GM12878 (cell line): ENCODE measurements around the gene PATZ1. TPM values are rescaled to one million over a fixed set of nuclear protein-coding genes. Genes with fewer than 3 reads are reported as not detected.
A peak's percentile ranks its signal among the peaks of the same experiment; 100 is the strongest.

Source experiments
- ATAC-seq: fragments of 200-7000 bp; cut with Tn5 transposase; 3 replicates; pipeline ENCODE4 v1.9.1; 2020; ENCODE audit warnings: mild to moderate bottlenecking, moderate library complexity
- BruUV-seq: library from RNA; stranded (reverse); fragments of 400-500 nt; replicated peaks from 2 replicates; lab custom pipeline; 2021; lab: Mats Ljungman, UMichigan
- CTCF ChIA-PET: fragments of 300-600 bp; sonication (Branson Sonifier 250); formaldehyde crosslinking; extraction: SDS; loops from one replicate; lab custom pipeline; 2021; ENCODE audit warnings: inconsistent platforms; lab: Yijun Ruan, JAX
- POLR2A ChIA-PET: fragments of 350-600 bp; formaldehyde crosslinking; extraction: SDS; loops from one replicate; lab custom pipeline; 2021; ENCODE audit warnings: inconsistent platforms; lab: Charles Lee
- RAD21 ChIA-PET: fragments of 300-600 bp; sonication (Branson Sonifier 250); formaldehyde crosslinking; loops from one replicate; lab custom pipeline; 2023; ENCODE audit warnings: antibody characterized with exemption; ENCODE audit not compliant: unreplicated experiment; lab: Charles Lee
- SMC1A ChIA-PET: fragments of 300-600 bp; sonication (Branson Sonifier 250); formaldehyde crosslinking; loops from one replicate; lab custom pipeline; 2023; ENCODE audit not compliant: unreplicated experiment, uncharacterized antibody; lab: Charles Lee
- DNase-seq: peaks from one replicate; pipeline ENCODE4 v3.0.0-alpha.2; 2011; ENCODE audit warnings: low read depth, low spot score
- FAIRE-seq: peaks from 3 replicates; lab custom pipeline; 2011; peaks lifted over from hg19 to GRCh38; lab: Jason Lieb, UNC
- H2AFZ ChIP-seq: 2 replicates; pipeline ENCODE4 v1.6.0; 2011; ENCODE audit warnings: low read depth, low read length, control low read depth; ENCODE audit not compliant: control insufficient read depth
- H3K27ac ChIP-seq: 2 replicates; pipeline ENCODE4 v1.5.1; 2011; ENCODE audit warnings: control low read depth; ENCODE audit not compliant: control insufficient read depth, insufficient read depth
- H3K27me3 ChIP-seq, 2 experiments: replicated peaks in 1 of 2; 2 replicates each; pipeline versions ENCODE4 v1.6.0 to v1.6.1; 2011; ENCODE audit warnings: low read length in 1 of 2; ENCODE audit not compliant: control insufficient read depth in 2 of 2, insufficient read depth in 2 of 2
- H3K36me3 ChIP-seq, 2 experiments: 2 replicates each; pipeline ENCODE4 v1.5.1; 2011; ENCODE audit warnings: low read length in 1 of 2; ENCODE audit not compliant: control insufficient read depth in 2 of 2, insufficient read depth in 2 of 2
- H3K4me1 ChIP-seq: 2 replicates; pipeline ENCODE4 v1.6.1; 2011; ENCODE audit warnings: mild to moderate bottlenecking, low read length, moderate library complexity, mixed read lengths; ENCODE audit not compliant: control insufficient read depth, insufficient read depth
- H3K4me2 ChIP-seq: 2 replicates; pipeline ENCODE4 v1.6.0; 2011; ENCODE audit warnings: control low read depth; ENCODE audit not compliant: control insufficient read depth, insufficient read depth
- H3K4me3 ChIP-seq: fragments of 200-600 bp; sonication (generic); 2 replicates; pipeline ENCODE4 v1.5.1; 2016
- H3K79me2 ChIP-seq: 2 replicates; pipeline ENCODE4 v1.6.0; 2011; ENCODE audit warnings: low read length; ENCODE audit not compliant: control insufficient read depth, insufficient read depth
- H3K9ac ChIP-seq: 2 replicates; pipeline ENCODE4 v1.8.0; 2011; ENCODE audit warnings: low read length, control low read depth, mixed read lengths; ENCODE audit not compliant: control insufficient read depth, insufficient read depth
- H3K9me3 ChIP-seq: replicated peaks from 3 replicates; pipeline ENCODE4 v1.5.1; 2011; ENCODE audit warnings: mild to moderate bottlenecking, low read length; ENCODE audit not compliant: control insufficient read depth, insufficient read depth
- H4K20me1 ChIP-seq: 2 replicates; pipeline ENCODE4 v1.6.0; 2011; ENCODE audit not compliant: control insufficient read depth, insufficient read depth
- BMI1 ChIP-seq: fragments of 450-650 bp; IDR thresholded peaks from 2 replicates; pipeline ENCODE4 v1.6.1; 2016; ENCODE audit warnings: mild to moderate bottlenecking, moderate library complexity, borderline replicate concordance
- HDAC6 ChIP-seq: fragments of 200-600 bp; sonication (generic); IDR thresholded peaks from one replicate; pipeline ENCODE4 v1.8.0; 2017; ENCODE audit warnings: antibody characterized with exemption; ENCODE audit not compliant: unreplicated experiment
- NR2C2 ChIP-seq: IDR thresholded peaks from 2 replicates; pipeline ENCODE4 v1.6.1; 2011; ENCODE audit warnings: borderline replicate concordance, low read depth; ENCODE audit not compliant: control insufficient read depth, insufficient read length
- SIN3A ChIP-seq: IDR thresholded peaks from 2 replicates; pipeline ENCODE4 v1.6.1; 2012; ENCODE audit warnings: low read depth, low read length, improper control_type of control experiment
- SP1 ChIP-seq: IDR thresholded peaks from one replicate; pipeline ENCODE4 v1.6.1; 2011; ENCODE audit warnings: low read depth, low read length
- WGBS: methylation state at CpG from one replicate; pipeline ENCODE4 v1.1.6; 2016; ENCODE audit warnings: low lambda C conversion rate; ENCODE audit not compliant: insufficient replicate concordance, insufficient coverage; ENCODE audit errors: missing lambda C conversion rate; 5-methylcytosine and 5-hydroxymethylcytosine counted together
- in situ Hi-C: fragments of 300-500 bp; cut with MboI; formaldehyde crosslinking; loops from 9 replicates; pipeline ENCODE4 v1.14.3; 2018; ENCODE audit warnings: mixed read lengths
- intact Hi-C: fragments of 100-400 bp; cut with micrococcal nuclease; formaldehyde crosslinking; loops from one replicate; pipeline ENCODE4 v1.14.2; 2022; ENCODE audit not compliant: unreplicated experiment
- polyA plus RNA-seq, 11 experiments: library from polyadenylated mRNA; depleted of rRNA in 4 of 11; unstranded in 6 of 11; stranded (reverse) in 5 of 11; fragments of >200 nt; fragmentation: Nextera tagmentation in 4 of 11; fragmentation: Illumina TruSeq in 1 of 11; extraction: Ambion mirVana in 4 of 11; extraction: Trizol in 1 of 11; gene quantifications; 1 replicate in 1 of 11; 2 replicates in 10 of 11; pipeline versions ENCODE4 v1.2.1 to v1.2.3, GENCODE V29; 2011 to 2016; ENCODE audit warnings: inconsistent platforms in 2 of 11, missing spikeins in 2 of 11, low read depth in 1 of 11
- total RNA-seq, 4 experiments: library from RNA; depleted of rRNA in 3 of 4; stranded (reverse); fragments of >200 nt in 3 of 4; fragmentation: Illumina TruSeq in 1 of 4; extraction: Trizol in 1 of 4; gene quantifications; 2 replicates each; pipeline versions ENCODE4 v1.2.1 to v1.2.3, GENCODE V29; 2013 to 2021
- TF ChIP-seq, protein P1 (sequence below): IDR thresholded peaks from 2 replicates; pipeline ENCODE4 v1.6.1; 2011; ENCODE audit warnings: mild to moderate bottlenecking, low read depth, low read length, moderate library complexity; ENCODE audit not compliant: insufficient replicate concordance
- TF ChIP-seq, protein P2 (sequence below): fragments of 450-650 bp; formaldehyde crosslinking; IDR thresholded peaks from 2 replicates; pipeline ENCODE4 v1.4.0; 2022; ENCODE audit warnings: mild to moderate bottlenecking, moderate library complexity
- TF ChIP-seq, protein P3 (sequence below): fragments of 450-650 bp; IDR thresholded peaks from 2 replicates; pipeline ENCODE4 v1.6.1; 2017; ENCODE audit warnings: mild to moderate bottlenecking, moderate library complexity

The PATZ1 gene
- total and polyA plus RNA-seq, 10 of the 15 experiments (the other 5 are each of a cell fraction or from before 2014, with no cell fraction given): 3.6 to 32.7 (median 13.9) TPM

DNA sequence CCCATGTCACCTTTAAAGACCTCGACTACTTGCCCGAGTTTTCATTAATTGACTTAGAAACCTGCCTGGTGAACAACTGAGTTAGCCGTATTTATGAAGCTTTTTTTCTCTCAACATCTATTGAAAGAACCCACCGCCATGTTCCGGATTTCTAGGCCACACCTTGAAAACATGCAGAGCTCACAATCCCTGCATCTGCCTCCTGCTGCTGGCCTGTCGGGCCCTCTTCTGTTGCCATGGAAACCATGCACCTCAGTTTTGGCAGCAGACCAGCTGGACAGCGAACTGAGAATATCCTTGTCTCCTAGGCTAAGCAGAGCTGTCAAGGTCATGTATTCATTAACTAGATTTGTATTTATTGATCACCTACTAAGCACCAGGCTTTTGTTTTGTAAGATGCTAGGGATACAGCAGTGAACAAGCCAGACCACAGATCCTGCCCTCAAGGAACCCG is 4.3 kb upstream of the PATZ1 start:
- in situ Hi-C loops (loop anchor here (5.0 kb wide), 1 partner anchor 287 kb away; no protein-coding TSS in a partner anchor), intact Hi-C loops (no loop called here)
- ChIA-PET POLR2A (interaction anchor here (1.3 kb wide), 1 partner anchor 10 kb away, joined by 3 read pairs; no protein-coding TSS in a partner anchor), CTCF (no interaction called here), RAD21 (no interaction called here), SMC1A (no interaction called here)
- Histone ChIP-seq H3K9me3 (no peaks in the 10 kb centered on the region), H3K9ac (no peak overlapping the region), H3K79me2 (peaks cover 3% of the 10 kb centered on the region), H3K4me2 (no peak overlapping the region), H3K4me1 (peaks cover 3% of the 10 kb centered on the region), H3K27me3 (no peaks in the 10 kb centered on the region), H3K4me3 (no peak overlapping the region), H3K27ac (no peak overlapping the region), H2AFZ (no peak overlapping the region), H3K36me3 (no peaks in the 10 kb centered on the region), H4K20me1 (no peaks in the 10 kb centered on the region; the same call in 1 of the 2 replicates)
- BruUV-seq: no TSS peak
- FAIRE-seq (no peak), DNase-seq (no peak), ATAC-seq (no peak)
- TF ChIP-seq, protein P1, sequence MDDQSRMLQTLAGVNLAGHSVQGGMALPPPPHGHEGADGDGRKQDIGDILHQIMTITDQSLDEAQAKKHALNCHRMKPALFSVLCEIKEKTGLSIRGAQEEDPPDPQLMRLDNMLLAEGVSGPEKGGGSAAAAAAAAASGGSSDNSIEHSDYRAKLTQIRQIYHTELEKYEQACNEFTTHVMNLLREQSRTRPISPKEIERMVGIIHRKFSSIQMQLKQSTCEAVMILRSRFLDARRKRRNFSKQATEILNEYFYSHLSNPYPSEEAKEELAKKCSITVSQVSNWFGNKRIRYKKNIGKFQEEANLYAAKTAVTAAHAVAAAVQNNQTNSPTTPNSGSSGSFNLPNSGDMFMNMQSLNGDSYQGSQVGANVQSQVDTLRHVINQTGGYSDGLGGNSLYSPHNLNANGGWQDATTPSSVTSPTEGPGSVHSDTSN: no peak
- peak; percentile 86 for TF ChIP-seq BMI1
- WGBS: 70% methylated on average over 8 of the region's 8 CpGs

DNA sequence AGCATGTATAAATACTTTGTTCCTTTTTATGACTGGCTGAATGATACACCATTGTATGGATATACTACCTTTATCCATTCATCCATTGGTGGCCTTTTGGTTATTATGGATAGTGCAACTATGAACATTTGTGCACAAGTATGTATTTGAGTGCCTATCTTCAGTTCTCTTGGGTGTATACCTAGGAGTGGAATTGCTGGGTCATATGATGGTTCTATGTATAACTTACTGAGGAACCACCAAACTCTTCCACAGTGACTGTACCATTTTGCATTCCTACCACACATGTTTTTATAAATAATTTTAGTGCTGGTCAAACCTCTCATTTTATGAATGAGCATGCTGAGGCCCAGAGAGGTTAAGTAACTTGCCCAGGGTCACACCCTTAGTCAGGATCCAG is 3.8 kb upstream of the PATZ1 start:
- intact Hi-C loops: loop anchor here (5.0 kb wide), 2 partner anchors 47 to 402 kb away; partner anchors contain the start of genes DEPDC5, DRG1 and PRR14L
- ChIA-PET POLR2A (interaction anchor here (1.3 kb wide), 1 partner anchor 11 kb away, joined by 3 read pairs; no protein-coding TSS in a partner anchor), RAD21 (no interaction called here), SMC1A (no interaction called here), CTCF (no interaction called here)
- ATAC-seq (no peak), FAIRE-seq (no peak), DNase-seq (no peak)
- no peaks in the 10 kb centered on the region; the same call in 1 of the 2 replicates for H4K20me1 ChIP-seq
- H3K4me1 ChIP-seq: peaks cover 3% of the 10 kb centered on the region
- H3K27ac ChIP-seq: no peak overlapping the region
- BruUV-seq: no TSS peak
- no peak overlapping the region for H3K4me2 ChIP-seq
- H3K9me3 ChIP-seq: no peaks in the 10 kb centered on the region
- no peak overlapping the region for H3K4me3 ChIP-seq
- no peak overlapping the region for H2AFZ ChIP-seq
- in situ Hi-C loops: loop anchor here (5.0 kb wide), 2 partner anchors 47 to 287 kb away; partner anchors contain the start of gene DRG1
- H3K9ac ChIP-seq: no peak overlapping the region
- peaks cover 8% of the 10 kb centered on the region for H3K79me2 ChIP-seq
- no peaks in the 10 kb centered on the region for H3K27me3 ChIP-seq
- H3K36me3 ChIP-seq: no peaks in the 10 kb centered on the region
- TF ChIP-seq SP1 (no peak), HDAC6 (no peak), NR2C2 (no peak), SIN3A (no peak)
- TF ChIP-seq, protein P2, sequence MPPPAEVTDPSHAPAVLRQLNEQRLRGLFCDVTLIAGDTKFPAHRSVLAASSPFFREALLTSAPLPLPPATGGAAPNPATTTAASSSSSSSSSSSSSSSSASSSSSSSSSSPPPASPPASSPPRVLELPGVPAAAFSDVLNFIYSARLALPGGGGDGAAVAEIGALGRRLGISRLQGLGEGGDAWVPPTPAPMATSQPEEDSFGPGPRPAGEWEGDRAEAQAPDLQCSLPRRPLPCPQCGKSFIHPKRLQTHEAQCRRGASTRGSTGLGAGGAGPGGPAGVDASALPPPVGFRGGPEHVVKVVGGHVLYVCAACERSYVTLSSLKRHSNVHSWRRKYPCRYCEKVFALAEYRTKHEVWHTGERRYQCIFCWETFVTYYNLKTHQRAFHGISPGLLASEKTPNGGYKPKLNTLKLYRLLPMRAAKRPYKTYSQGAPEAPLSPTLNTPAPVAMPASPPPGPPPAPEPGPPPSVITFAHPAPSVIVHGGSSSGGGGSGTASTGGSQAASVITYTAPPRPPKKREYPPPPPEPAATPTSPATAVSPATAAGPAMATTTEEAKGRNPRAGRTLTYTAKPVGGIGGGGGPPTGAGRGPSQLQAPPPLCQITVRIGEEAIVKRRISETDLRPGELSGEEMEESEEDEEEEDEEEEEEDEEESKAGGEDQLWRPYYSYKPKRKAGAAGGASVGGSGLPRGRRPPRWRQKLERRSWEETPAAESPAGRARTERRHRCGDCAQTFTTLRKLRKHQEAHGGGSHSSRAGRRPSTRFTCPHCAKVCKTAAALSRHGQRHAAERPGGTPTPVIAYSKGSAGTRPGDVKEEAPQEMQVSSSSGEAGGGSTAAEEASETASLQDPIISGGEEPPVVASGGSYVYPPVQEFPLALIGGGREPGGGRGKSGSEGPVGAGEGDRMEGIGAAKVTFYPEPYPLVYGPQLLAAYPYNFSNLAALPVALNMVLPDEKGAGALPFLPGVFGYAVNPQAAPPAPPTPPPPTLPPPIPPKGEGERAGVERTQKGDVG (CRISPR knock-in tag): no peak
- TF ChIP-seq, protein P3, sequence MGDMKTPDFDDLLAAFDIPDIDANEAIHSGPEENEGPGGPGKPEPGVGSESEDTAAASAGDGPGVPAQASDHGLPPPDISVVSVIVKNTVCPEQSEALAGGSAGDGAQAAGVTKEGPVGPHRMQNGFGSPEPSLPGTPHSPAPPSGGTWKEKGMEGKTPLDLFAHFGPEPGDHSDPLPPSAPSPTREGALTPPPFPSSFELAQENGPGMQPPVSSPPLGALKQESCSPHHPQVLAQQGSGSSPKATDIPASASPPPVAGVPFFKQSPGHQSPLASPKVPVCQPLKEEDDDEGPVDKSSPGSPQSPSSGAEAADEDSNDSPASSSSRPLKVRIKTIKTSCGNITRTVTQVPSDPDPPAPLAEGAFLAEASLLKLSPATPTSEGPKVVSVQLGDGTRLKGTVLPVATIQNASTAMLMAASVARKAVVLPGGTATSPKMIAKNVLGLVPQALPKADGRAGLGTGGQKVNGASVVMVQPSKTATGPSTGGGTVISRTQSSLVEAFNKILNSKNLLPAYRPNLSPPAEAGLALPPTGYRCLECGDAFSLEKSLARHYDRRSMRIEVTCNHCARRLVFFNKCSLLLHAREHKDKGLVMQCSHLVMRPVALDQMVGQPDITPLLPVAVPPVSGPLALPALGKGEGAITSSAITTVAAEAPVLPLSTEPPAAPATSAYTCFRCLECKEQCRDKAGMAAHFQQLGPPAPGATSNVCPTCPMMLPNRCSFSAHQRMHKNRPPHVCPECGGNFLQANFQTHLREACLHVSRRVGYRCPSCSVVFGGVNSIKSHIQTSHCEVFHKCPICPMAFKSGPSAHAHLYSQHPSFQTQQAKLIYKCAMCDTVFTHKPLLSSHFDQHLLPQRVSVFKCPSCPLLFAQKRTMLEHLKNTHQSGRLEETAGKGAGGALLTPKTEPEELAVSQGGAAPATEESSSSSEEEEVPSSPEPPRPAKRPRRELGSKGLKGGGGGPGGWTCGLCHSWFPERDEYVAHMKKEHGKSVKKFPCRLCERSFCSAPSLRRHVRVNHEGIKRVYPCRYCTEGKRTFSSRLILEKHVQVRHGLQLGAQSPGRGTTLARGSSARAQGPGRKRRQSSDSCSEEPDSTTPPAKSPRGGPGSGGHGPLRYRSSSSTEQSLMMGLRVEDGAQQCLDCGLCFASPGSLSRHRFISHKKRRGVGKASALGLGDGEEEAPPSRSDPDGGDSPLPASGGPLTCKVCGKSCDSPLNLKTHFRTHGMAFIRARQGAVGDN: no peak
